AG08396 (cell line): Measurements from ENCODE around the gene SIGLEC1.

Source experiments
- DNase-seq: peaks from one replicate; pipeline ENCODE4 v3.0.0; 2012; ENCODE audit warnings: low spot score, mixed read lengths

SIGLEC1 gene

GRCh38 chr20:3712279-3712873 is at the start of gene SIGLEC1:
Gene SIGLEC1, minus strand, starts transcription at chr20:3712600. Its CDS starts 5,472 bp downstream, at chr20:3707128.
- no peak for DNase-seq

- no peak for DNase-seq
Observed at GRCh38 chr20:3760655-3761348, 48.4 kb upstream of the SIGLEC1 start.

GRCh38 chr20:3759884-3760283 is 47.5 kb upstream of the SIGLEC1 start:
- DNase-seq = no peak

- DNase-seq = no peak
Observed at GRCh38 chr20:3759316-3759823, 47.0 kb upstream of the SIGLEC1 start.

- DNase-seq = no peak
Observed at GRCh38 chr20:3758566-3758965, 46.2 kb upstream of the SIGLEC1 start.

- no peak for DNase-seq
Observed at GRCh38 chr20:3757268-3757667, 44.9 kb upstream of the SIGLEC1 start.

GRCh38 chr20:3755814-3756480 is 43.5 kb upstream of the SIGLEC1 start:
- DNase-seq = no peak

GRCh38 chr20:3755269-3755668 is 42.9 kb upstream of the SIGLEC1 start:
- DNase-seq = no peak

- no peak for DNase-seq
Observed at GRCh38 chr20:3754276-3754630, 41.9 kb upstream of the SIGLEC1 start.

- DNase-seq = no peak
Observed at GRCh38 chr20:3753501-3754275, 41.3 kb upstream of the SIGLEC1 start.

- DNase-seq = peak; percentile 91
Observed at GRCh38 chr20:3753098-3753497, 40.7 kb upstream of the SIGLEC1 start.

- DNase-seq = no peak
Observed at GRCh38 chr20:3752386-3752759, 40.0 kb upstream of the SIGLEC1 start.

GRCh38 chr20:3751675-3752385 is 39.4 kb upstream of the SIGLEC1 start:
- DNase-seq = no peak

- no peak for DNase-seq
Observed at GRCh38 chr20:3751305-3751674, 38.9 kb upstream of the SIGLEC1 start.

- DNase-seq = peak; percentile 69
Observed at GRCh38 chr20:3749689-3750531, 37.5 kb upstream of the SIGLEC1 start.

GRCh38 chr20:3749087-3749688 is 36.8 kb upstream of the SIGLEC1 start:
- no peak for DNase-seq

- DNase-seq = no peak
Observed at GRCh38 chr20:3748073-3748472, 35.7 kb upstream of the SIGLEC1 start.

GRCh38 chr20:3747471-3747870 is 35.1 kb upstream of the SIGLEC1 start:
- DNase-seq = no peak

- no peak for DNase-seq
Observed at GRCh38 chr20:3745686-3746173, 33.3 kb upstream of the SIGLEC1 start.
